GM19438 (cell line): ENCODE measurements around the gene PFKFB3.
"Not testable (repeated sequence)": the region's sequence is repeated elsewhere in the genome, so short reads cannot be mapped to it uniquely, and the experiment has no call there.

Source experiments
- ATAC-seq: cut with Tn5 transposase; IDR thresholded peaks from one replicate; pipeline ENCODE4 v1.9.1; 2021; ENCODE audit warnings: low read depth; ENCODE audit not compliant: unreplicated experiment

Gene PFKFB3

GRCh38 chr10:6202684-6203330, at the start of gene PFKFB3:
TSS of gene PFKFB3 (plus strand) at chr10:6202932. CDS start at chr10:6203261, 329 bp downstream.
- ATAC-seq, result peak; percentile 61

DNA sequence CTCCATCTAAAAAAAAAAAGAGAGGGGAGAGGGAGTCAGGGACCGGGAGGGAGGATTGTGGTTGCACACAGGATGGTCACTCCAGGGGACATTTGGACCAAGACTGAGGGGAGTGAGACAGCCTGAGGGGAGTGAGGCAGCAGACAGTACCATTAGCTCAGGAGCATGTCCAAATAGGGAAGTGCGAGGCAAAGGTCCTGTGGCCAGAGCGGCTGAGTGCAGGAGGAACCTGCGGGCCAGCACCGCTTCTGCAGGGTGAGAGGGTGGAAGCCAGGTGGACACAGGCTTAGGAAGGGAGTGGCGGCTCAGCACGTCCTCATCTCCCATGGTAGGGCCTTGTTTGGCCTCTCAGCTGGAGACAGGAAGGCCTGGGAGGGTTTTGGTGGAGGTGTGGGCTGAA, 48.9 kb upstream of the PFKFB3 start:
- ATAC-seq, result no peak

DNA sequence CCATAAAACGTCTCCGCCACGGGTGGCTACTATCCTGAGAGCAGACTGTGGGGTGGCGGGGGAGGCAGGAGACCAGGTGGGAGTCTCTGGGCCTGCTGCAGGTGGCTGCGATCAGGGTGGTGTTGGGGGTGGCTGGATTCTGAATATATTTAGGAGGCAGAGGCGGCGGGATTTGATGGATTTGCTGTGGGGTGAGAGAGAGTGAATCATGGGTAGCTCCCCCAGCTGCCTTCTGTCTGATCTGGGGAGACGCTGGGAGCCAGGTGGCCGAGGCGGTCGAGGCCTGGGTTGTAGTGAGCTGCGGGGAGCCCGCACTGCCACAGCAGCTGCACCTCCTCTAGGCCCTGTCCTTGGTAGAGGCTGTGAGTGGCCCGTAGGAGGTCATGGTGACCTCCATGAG, 48.2 kb upstream of the PFKFB3 start:
- ATAC-seq, result no peak

GRCh38 chr10:6158276-6158675, 44.5 kb upstream of the PFKFB3 start:
- ATAC-seq, result no peak

- no peak for ATAC-seq
Observed at GRCh38 chr10:6161921-6162320, 40.8 kb upstream of the PFKFB3 start.

GRCh38 chr10:6162589-6163356, 40.0 kb upstream of the PFKFB3 start:
- ATAC-seq, result no peak

GRCh38 chr10:6163364-6164270, 39.1 kb upstream of the PFKFB3 start:
- ATAC-seq, result peak; percentile 94

DNA sequence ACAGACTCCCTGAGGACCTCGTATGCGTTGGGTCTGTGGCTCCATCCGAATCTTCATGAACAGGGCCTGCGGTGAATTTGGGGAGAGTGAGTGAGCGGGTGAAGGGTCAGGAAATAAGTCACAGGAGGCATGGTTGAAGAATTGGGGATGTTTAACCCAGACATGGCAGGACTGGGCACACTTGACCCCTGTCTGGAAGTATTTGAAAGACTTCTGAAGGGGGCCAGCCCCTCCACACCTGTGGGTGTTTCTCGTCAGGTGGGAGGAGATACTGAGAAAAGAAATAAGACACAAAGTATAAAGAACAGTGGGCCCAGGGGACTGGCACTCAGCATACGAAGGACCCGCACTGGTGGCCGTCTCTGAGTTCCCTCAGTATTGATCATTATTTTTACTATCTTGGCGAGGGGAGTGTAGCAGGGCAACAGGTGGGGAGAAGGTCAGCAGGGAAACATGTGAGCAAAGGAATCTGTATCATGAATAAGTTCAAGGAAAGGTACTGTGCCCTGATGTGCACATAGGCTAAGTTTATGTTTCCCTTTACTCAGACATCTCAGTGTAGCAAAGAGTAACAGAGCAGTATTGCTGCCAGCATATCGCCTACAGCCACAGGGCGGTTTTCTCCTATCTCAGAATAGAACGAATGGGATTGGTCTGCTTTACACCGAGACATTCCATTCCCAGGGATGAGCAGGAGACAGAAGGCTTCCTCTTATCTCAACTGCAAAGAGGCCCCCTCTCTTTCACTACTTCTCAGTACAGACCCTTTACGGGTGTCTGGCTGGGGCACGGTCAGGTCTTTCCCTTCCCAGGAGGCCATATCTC, 38.2 kb upstream of the PFKFB3 start:
- no peak for ATAC-seq

- ATAC-seq, result no peak
Observed at GRCh38 chr10:6165221-6165725, 37.5 kb upstream of the PFKFB3 start.

- not testable (repeated sequence) for ATAC-seq
Observed at GRCh38 chr10:6165933-6166332, 36.8 kb upstream of the PFKFB3 start.

DNA sequence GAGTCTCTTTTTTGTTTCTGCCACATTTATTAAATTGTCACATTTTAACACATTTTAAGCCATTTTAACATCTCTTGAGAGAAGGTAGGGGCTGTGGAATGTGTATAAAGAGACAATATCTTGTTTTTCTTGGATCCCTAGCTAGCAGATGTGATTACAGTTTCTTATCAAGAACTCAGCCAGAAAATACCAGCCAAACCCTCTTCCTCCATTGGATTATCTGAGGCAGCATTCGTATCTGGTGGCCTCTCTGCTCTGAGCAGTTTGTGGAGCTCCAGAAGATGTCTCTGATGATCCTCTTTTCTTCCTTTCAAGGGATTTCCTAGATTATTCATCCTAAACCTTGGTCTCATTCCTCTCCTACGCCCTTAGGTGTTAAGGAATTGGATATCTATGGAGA, 35.3 kb upstream of the PFKFB3 start:
- ATAC-seq, result no peak

DNA sequence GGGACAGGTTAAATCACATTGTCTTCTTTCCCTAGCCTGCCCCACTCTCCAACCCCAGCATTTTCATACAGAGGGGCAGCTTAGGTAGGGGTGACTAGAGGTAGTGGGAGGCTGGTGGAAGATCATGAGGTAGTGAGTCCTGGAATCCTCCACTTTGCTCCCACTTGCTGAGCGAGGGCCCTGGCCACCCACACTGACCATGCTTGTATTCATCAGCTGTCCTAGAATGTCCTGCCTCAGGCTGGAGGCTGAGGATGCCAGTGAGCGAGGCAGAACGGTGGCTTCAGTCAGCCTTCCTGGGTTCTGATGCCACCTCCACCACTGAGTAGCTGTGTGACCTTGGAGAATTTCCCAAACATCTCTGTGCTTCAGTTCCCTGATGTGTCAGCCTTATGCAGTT, 34.6 kb upstream of the PFKFB3 start:
- no peak for ATAC-seq

- no peak for ATAC-seq
Observed at GRCh38 chr10:6170638-6171037, 32.1 kb upstream of the PFKFB3 start.

DNA sequence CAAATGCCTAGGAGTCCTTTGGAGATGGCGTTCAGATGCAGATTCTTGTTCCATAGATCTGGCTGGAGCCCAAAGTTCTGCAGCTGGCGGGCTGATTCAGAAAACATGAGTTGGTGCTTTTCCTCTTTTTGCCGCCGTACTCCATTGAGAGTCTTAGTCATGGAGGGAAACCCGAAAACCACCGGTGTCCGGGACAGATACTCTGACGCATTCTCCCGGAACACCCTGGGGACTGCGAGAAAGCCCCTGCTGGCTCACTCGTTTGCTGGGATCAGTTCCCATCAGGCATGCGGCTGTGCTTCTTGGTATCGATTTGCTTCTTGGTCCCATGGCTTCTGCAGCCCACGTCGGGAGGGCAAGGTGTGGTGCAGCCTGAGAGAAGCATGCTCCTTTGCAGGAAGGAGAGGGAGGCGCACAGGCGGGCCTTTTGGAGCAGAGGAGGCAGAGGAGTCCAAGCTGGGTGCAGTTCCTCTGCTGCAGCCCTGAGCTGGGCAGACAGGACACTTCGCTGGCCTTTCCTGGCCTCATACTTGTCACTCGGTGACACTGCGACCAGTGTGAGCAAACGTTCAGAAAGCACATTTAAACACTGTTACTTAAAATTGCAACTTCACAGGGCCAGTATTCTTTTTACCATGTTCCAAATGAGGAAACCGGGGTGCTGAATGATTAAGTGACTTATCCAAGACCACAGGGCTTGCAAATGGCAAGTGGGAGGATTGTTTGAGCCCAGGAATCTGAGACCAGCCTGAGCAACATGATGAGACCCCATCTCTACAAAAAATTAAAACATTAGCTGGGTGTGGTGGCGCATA, 30.6 kb upstream of the PFKFB3 start:
- no peak for ATAC-seq

GRCh38 chr10:6173203-6173602, 29.5 kb upstream of the PFKFB3 start:
- ATAC-seq, result no peak

GRCh38 chr10:6174201-6174874, 28.4 kb upstream of the PFKFB3 start:
- no peak for ATAC-seq

DNA sequence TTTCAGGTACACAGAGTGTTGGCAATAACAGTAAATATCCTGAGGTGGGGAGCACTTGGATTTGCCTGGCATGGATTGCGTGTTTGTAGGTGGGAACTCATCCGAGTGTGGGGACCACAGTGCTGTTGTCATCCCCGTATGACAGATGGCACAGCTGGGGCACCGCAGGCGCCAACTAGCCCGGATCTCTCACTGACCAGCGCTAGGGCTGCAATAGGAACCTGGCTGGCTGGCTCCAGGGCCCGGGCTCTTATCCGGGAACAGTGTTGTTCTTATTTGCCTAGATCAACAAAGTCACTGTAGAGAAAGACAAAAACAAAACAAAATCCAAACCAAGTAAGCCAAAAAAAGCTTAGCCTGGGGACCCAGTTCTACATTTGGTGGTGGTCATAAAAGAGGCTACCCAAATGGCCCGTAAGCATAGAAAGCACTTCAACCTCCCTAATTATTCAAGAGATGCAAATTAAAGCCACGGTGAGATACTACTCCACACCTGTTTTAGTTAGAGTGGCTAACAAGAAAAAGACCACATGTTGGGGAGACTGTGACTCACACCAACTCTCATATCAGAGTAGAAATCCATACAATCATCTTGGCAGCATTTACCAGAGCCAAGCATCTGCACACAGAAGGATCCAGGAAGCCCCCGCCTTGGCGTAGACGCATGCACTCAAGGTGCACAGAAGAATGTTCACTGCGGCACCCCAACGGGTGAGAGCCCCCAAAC, 27.2 kb upstream of the PFKFB3 start:
- ATAC-seq, result no peak

GRCh38 chr10:6176691-6177231, 26.0 kb upstream of the PFKFB3 start:
- no peak for ATAC-seq
